Cerebellar cortex (tissue), 1 donor: ENCODE data around the gene ZNF223.

Experiments
- DNase-seq: peaks from one replicate; pipeline ENCODE4 v3.0.0-alpha.2; 2015; ENCODE audit warnings: low spot score

Gene ZNF223

GRCh38 chr19:44051650-44052402, at the start of gene ZNF223:
Gene ZNF223, plus strand, starts transcription at chr19:44052036. Its CDS starts 3,141 bp downstream, at chr19:44055177.
- DNase-seq, result peak; percentile 98

- DNase-seq, result no peak
Observed at GRCh38 chr19:44002212-44002565, 49.6 kb upstream of the ZNF223 start.

- DNase-seq, result peak; percentile 99
Observed at GRCh38 chr19:44002566-44003460, 49.0 kb upstream of the ZNF223 start, which contains the start of gene ZNF230. Gene ZNF230, plus strand, starts transcription at chr19:44002957. Its CDS starts 4,122 bp downstream, at chr19:44007079.

GRCh38 chr19:44003461-44004009, 48.3 kb upstream of the ZNF223 start:
- DNase-seq, result no peak

GRCh38 chr19:44005973-44006372, 45.9 kb upstream of the ZNF223 start:
- DNase-seq, result no peak

- DNase-seq, result no peak
Observed at GRCh38 chr19:44007473-44007872, 44.4 kb upstream of the ZNF223 start.

GRCh38 chr19:44010468-44010867, 41.4 kb upstream of the ZNF223 start:
- DNase-seq, result no peak

- DNase-seq, result no peak
Observed at GRCh38 chr19:44019498-44019897, 32.3 kb upstream of the ZNF223 start.

- no peak for DNase-seq
Observed at GRCh38 chr19:44021221-44021620, 30.6 kb upstream of the ZNF223 start.

GRCh38 chr19:44024900-44025216, 27.0 kb upstream of the ZNF223 start:
- DNase-seq, result no peak

GRCh38 chr19:44025217-44025936, 26.5 kb upstream of the ZNF223 start, which contains the start of gene ZNF222:
Gene ZNF222, plus strand, starts transcription at chr19:44025379. Its CDS starts 58 bp downstream, at chr19:44025437.
- DNase-seq, result peak; percentile 91

GRCh38 chr19:44026622-44027021, 25.2 kb upstream of the ZNF223 start:
- no peak for DNase-seq

GRCh38 chr19:44032001-44032610, 19.7 kb upstream of the ZNF223 start:
- no peak for DNase-seq

GRCh38 chr19:44042147-44042546, 9.7 kb upstream of the ZNF223 start:
- no peak for DNase-seq

GRCh38 chr19:44050740-44051649, 841 bp upstream of the ZNF223 start:
- peak; percentile 41 for DNase-seq

- no peak for DNase-seq
Observed at GRCh38 chr19:44055870-44056269, 4.0 kb downstream of the ZNF223 start.

- DNase-seq, result no peak
Observed at GRCh38 chr19:44059229-44059628, 7.4 kb downstream of the ZNF223 start.

GRCh38 chr19:44061038-44061437, 9.2 kb downstream of the ZNF223 start:
- no peak for DNase-seq

- DNase-seq, result no peak
Observed at GRCh38 chr19:44066305-44066704, 14.5 kb downstream of the ZNF223 start.

- no peak for DNase-seq
Observed at GRCh38 chr19:44069415-44069814, 17.6 kb downstream of the ZNF223 start.
